Neural cell (in vitro differentiated cells): ENCODE results near the gene ACOD1. TPM values are rescaled to one million over a fixed set of nuclear protein-coding genes. Genes with fewer than 3 reads are reported as not detected.
A peak's percentile ranks its signal among the peaks of the same experiment; 100 is the strongest.
"Not testable (repeated sequence)": the region's sequence is repeated elsewhere in the genome, so short reads cannot be mapped to it uniquely, and the experiment has no call there.

Experiments
- H2AFZ ChIP-seq: fragments of 200-600, 300-800 bp; sonication (generic), shearing (Covaris generic); 2 replicates; pipeline ENCODE4 v1.6.0; 2014; ENCODE audit warnings: low read depth, mild to moderate bottlenecking, antibody characterized with exemption, low read length, moderate library complexity
- H3F3A ChIP-seq: fragments of 200-600 bp; shearing (Covaris generic); 2 replicates; pipeline ENCODE4 v1.6.1; 2016; ENCODE audit warnings: mild to moderate bottlenecking, moderate library complexity, mixed read lengths, antibody characterized with exemption, low read length; ENCODE audit not compliant: insufficient read depth, poor library complexity, severe bottlenecking
- H3K27ac ChIP-seq: fragments of 200-600, 300-800 bp; sonication (generic), shearing (Covaris generic); 2 replicates; pipeline ENCODE4 v1.5.1; 2014; ENCODE audit warnings: mild to moderate bottlenecking, low read length, moderate library complexity
- H3K27me3 ChIP-seq: fragments of 300-800, 200-600 bp; sonication (generic), shearing (Covaris generic); 2 replicates; pipeline ENCODE4 v1.6.0; 2014; ENCODE audit warnings: mild to moderate bottlenecking, low read depth, low read length, moderate library complexity; ENCODE audit not compliant: insufficient read depth
- H3K36me3 ChIP-seq: fragments of 300-800, 200-600 bp; sonication (generic), shearing (Covaris generic); 2 replicates; pipeline ENCODE4 v1.5.1; 2014; ENCODE audit warnings: mild to moderate bottlenecking, antibody characterized with exemption, low read length, moderate library complexity; ENCODE audit not compliant: insufficient read depth
- H3K4me2 ChIP-seq: fragments of 300-800, 200-600 bp; sonication (generic), shearing (Covaris generic); 2 replicates; pipeline ENCODE4 v1.6.0; 2014; ENCODE audit warnings: mild to moderate bottlenecking, low read length
- H3K4me3 ChIP-seq: fragments of 300-800, 200-600 bp; sonication (generic), shearing (Covaris generic); 2 replicates; pipeline ENCODE4 v1.5.1; 2014; ENCODE audit warnings: mild to moderate bottlenecking, low read length, moderate library complexity
- H3K79me2 ChIP-seq: fragments of 200-600 bp; shearing (Covaris generic); replicated peaks from 2 replicates; pipeline ENCODE4 v1.6.0; 2014; ENCODE audit warnings: mild to moderate bottlenecking, low read length, moderate library complexity; ENCODE audit not compliant: insufficient read depth
- H3K9ac ChIP-seq: fragments of 300-800, 200-600 bp; sonication (generic), shearing (Covaris generic); 2 replicates; pipeline ENCODE4 v1.6.1; 2016; ENCODE audit warnings: mild to moderate bottlenecking, low read length, mixed read lengths
- H3K9me2 ChIP-seq: fragments of 200-600 bp; shearing (Covaris generic); 2 replicates; pipeline ENCODE4 v1.6.1; 2016; ENCODE audit warnings: mild to moderate bottlenecking, low read length, mixed read lengths; ENCODE audit not compliant: insufficient read depth
- H3K9me3 ChIP-seq: fragments of 200-600, 300-800 bp; sonication (generic), shearing (Covaris generic); 2 replicates; pipeline ENCODE4 v1.6.1; 2016; ENCODE audit warnings: mild to moderate bottlenecking, mixed run types, low read length, moderate library complexity, mixed read lengths
- H4K20me1 ChIP-seq: fragments of 200-600 bp; shearing (Covaris generic); 2 replicates; pipeline ENCODE4 v1.6.1; 2016; ENCODE audit warnings: mild to moderate bottlenecking, mixed run types; ENCODE audit not compliant: insufficient read depth
- CTCF ChIP-seq: fragments of 450-650 bp; IDR thresholded peaks from 2 replicates; pipeline ENCODE4 v1.5.1; 2014; ENCODE audit warnings: antibody characterized with exemption, mild to moderate bottlenecking, moderate library complexity; ENCODE audit not compliant: poor library complexity, severe bottlenecking
- EP300 ChIP-seq: fragments of 450-650 bp; conservative IDR thresholded peaks from 2 replicates; pipeline ENCODE4 v1.6.1; 2014; ENCODE audit warnings: antibody characterized with exemption, mild to moderate bottlenecking, moderate library complexity; ENCODE audit not compliant: poor library complexity, severe bottlenecking
- EZH2 ChIP-seq: fragments of 200-600, 300-800 bp; shearing (Covaris generic), sonication (generic); IDR thresholded peaks from 2 replicates; pipeline ENCODE4 v1.6.1; 2014; ENCODE audit warnings: antibody characterized with exemption, low read length, borderline replicate concordance, mild to moderate bottlenecking; ENCODE audit not compliant: insufficient read depth, poor library complexity, severe bottlenecking
- MXI1 ChIP-seq: fragments of 450-650 bp; conservative IDR thresholded peaks from 2 replicates; pipeline ENCODE4 v1.6.1; 2014; ENCODE audit warnings: antibody characterized with exemption, mild to moderate bottlenecking; ENCODE audit not compliant: poor library complexity, severe bottlenecking
- POLR2AphosphoS5 ChIP-seq: IDR thresholded peaks from 2 replicates; pipeline ENCODE4 v1.6.1; 2012
- RAD21 ChIP-seq: fragments of 450-650 bp; conservative IDR thresholded peaks from 2 replicates; pipeline ENCODE4 v1.6.1; 2014; ENCODE audit warnings: antibody characterized with exemption, mild to moderate bottlenecking, moderate library complexity
- REST ChIP-seq: IDR thresholded peaks from 2 replicates; pipeline ENCODE4 v1.6.1; 2012; ENCODE audit warnings: borderline replicate concordance
- SMC3 ChIP-seq: fragments of 450-650 bp; conservative IDR thresholded peaks from 2 replicates; pipeline ENCODE4 v1.6.1; 2014; ENCODE audit warnings: antibody characterized with exemption, mild to moderate bottlenecking, moderate library complexity; ENCODE audit not compliant: poor library complexity
- TAF1 ChIP-seq: IDR thresholded peaks from 2 replicates; pipeline ENCODE4 v1.6.1; 2012; ENCODE audit warnings: low read depth
- polyA minus RNA-seq: library from RNA; depleted of rRNA, polyadenylated mRNA; stranded (reverse); fragments of >200 nt; gene quantifications from 2 replicates; pipeline ENCODE4 v1.2.3, GENCODE V29; 2014
- polyA plus RNA-seq: library from polyadenylated mRNA; depleted of rRNA; stranded (reverse); fragments of >200 nt; gene quantifications from 2 replicates; pipeline ENCODE4 v1.2.3, GENCODE V29; 2014

The ACOD1 gene
- polyA plus RNA-seq (not detected in 2 replicates), polyA minus RNA-seq (not detected in 2 replicates)

- H3K9ac ChIP-seq, result no peak within 1 kb of the TSS
- no peaks in the 10 kb centered on the region for H3K9me2 ChIP-seq
- H2AFZ ChIP-seq, result no peak within 1 kb of the TSS
- H3K27me3 ChIP-seq, result no peaks in the 10 kb centered on the region
- no peak within 1 kb of the TSS for H3K27ac ChIP-seq
- H3K79me2 ChIP-seq, result no peaks in the 10 kb centered on the region
- H3K36me3 ChIP-seq, result no peaks in the 10 kb centered on the region
- H4K20me1 ChIP-seq, result no peaks in the 10 kb centered on the region
- TF ChIP-seq RAD21 (no peak), EP300 (no peak), MXI1 (no peak), SMC3 (no peak), EZH2 (no peak), REST (no peak), CTCF (no peak), POLR2AphosphoS5 (no peak), TAF1 (no peak)
- H3K4me2 ChIP-seq, result no peak within 1 kb of the TSS
- no peak within 1 kb of the TSS for H3K4me3 ChIP-seq
- H3F3A ChIP-seq, result no peaks in the 10 kb centered on the region
- no peaks in the 10 kb centered on the region for H3K9me3 ChIP-seq
Measured at GRCh38 chr13:76948149-76948548, at the start of gene ACOD1. TSS of gene ACOD1 (plus strand) at chr13:76948511. CDS start at chr13:76948559, 48 bp downstream.

- not testable (repeated sequence) for H2AFZ ChIP-seq, H3K9me2 ChIP-seq, H3K79me2 ChIP-seq, H3K36me3 ChIP-seq, H4K20me1 ChIP-seq, H3K4me2 ChIP-seq, H3F3A ChIP-seq, H3K27me3 ChIP-seq, H3K4me3 ChIP-seq, H3K27ac ChIP-seq, H3K9ac ChIP-seq, H3K9me3 ChIP-seq
Measured at GRCh38 chr13:76899066-76899465, 49.2 kb upstream of the ACOD1 start.

GRCh38 chr13:76903544-76904162, 44.7 kb upstream of the ACOD1 start:
- no peaks in the 10 kb centered on the region for H3K36me3 ChIP-seq
- no peak for TF ChIP-seq POLR2AphosphoS5
- TF ChIP-seq EP300, result no peak
- no peak for TF ChIP-seq TAF1
- no peak for TF ChIP-seq EZH2
- no peak for TF ChIP-seq MXI1
- TF ChIP-seq RAD21, result peak; percentile 98
- peak; percentile 96 for TF ChIP-seq CTCF
- no peak for TF ChIP-seq REST
- TF ChIP-seq SMC3, result peak; percentile 96
- H3K4me2 ChIP-seq, result no peak overlapping the region
- H2AFZ ChIP-seq, result no peak overlapping the region
- H3K27ac ChIP-seq, result no peak overlapping the region
- no peaks in the 10 kb centered on the region for H3F3A ChIP-seq
- no peaks in the 10 kb centered on the region for H3K79me2 ChIP-seq
- no peaks in the 10 kb centered on the region for H3K9me2 ChIP-seq
- H4K20me1 ChIP-seq, result no peaks in the 10 kb centered on the region
- H3K4me3 ChIP-seq, result no peak overlapping the region
- H3K9me3 ChIP-seq, result no peaks in the 10 kb centered on the region
- no peak overlapping the region for H3K9ac ChIP-seq
- H3K27me3 ChIP-seq, result no peaks in the 10 kb centered on the region
